ENCODE data around the gene GAGE12G.

GAGE12G gene

GRCh38 chrX:49610718-49611310 lies 40.6 kb downstream of the GAGE12G start:
- Mint-ChIP-seq H3K36me3 (ENCODE audit: insufficient read depth) (no peaks in the 10 kb centered on the region), H3K27ac (ENCODE audit: low read depth) (no peak overlapping the region), H3K4me3 (no peak overlapping the region), H3K27me3 (peaks cover 15% of the 10 kb centered on the region), H3K4me1 (no peaks in the 10 kb centered on the region), H3K9me3 (no peaks in the 10 kb centered on the region)
- ATAC-seq (replicated peaks; ENCODE audit: extremely low read depth, poor library complexity, severe bottlenecking) (no peak), DNase-seq (ENCODE audit: low spot score in 2 of 2) (no peak)

- DNase-seq (ENCODE audit: low spot score in 2 of 2) (no peak), ATAC-seq (replicated peaks; ENCODE audit: extremely low read depth, poor library complexity, severe bottlenecking) (no peak)
- Mint-ChIP-seq H3K4me1 (no peaks in the 10 kb centered on the region), H3K36me3 (ENCODE audit: insufficient read depth) (no peaks in the 10 kb centered on the region), H3K4me3 (no peak overlapping the region), H3K9me3 (no peaks in the 10 kb centered on the region), H3K27ac (ENCODE audit: low read depth) (no peak overlapping the region), H3K27me3 (peaks cover 7% of the 10 kb centered on the region)
Observed at GRCh38 chrX:49618574-49618973, 48.4 kb downstream of the GAGE12G start.

All from central memory CD8-positive, alpha-beta T cell (primary cell).